ENCODE measurements around the gene EDC4.

The EDC4 gene

GRCh38 chr16:67873435-67874370 is 851 bp downstream of the EDC4 start:
- DNase-seq (ENCODE audit: insufficient read length, low spot score) = no peak
- FAIRE-seq = no peak

DNA sequence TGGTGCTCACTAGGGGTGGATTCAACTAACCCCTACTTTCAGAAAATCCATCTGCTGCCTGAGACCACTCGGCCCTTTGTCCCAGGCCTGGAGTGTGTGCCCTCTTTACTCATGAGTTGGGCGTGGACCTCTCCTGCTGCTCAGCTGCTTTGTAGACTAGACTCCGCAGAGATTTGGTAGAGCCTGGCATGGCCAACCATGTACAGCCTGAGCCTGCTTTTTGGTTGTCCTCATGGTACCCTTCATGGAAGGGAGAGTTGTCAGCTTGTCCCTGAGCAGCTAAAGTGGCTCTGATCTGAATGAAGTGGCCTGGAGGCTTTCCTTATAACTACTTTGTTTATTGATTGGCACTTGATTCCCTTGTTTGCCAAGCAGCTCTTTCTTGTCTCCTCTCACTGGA is 1.5 kb downstream of the EDC4 start:
- DNase-seq (ENCODE audit: insufficient read length, low spot score) (no peak), FAIRE-seq (no peak)

GRCh38 chr16:67877064-67877463 is 4.2 kb downstream of the EDC4 start:
- DNase-seq (ENCODE audit: insufficient read length, low spot score) (no peak), FAIRE-seq (no peak)

GRCh38 chr16:67878232-67878631 is 5.4 kb downstream of the EDC4 start:
- no peak for DNase-seq (ENCODE audit: insufficient read length, low spot score)
- FAIRE-seq = no peak

DNA sequence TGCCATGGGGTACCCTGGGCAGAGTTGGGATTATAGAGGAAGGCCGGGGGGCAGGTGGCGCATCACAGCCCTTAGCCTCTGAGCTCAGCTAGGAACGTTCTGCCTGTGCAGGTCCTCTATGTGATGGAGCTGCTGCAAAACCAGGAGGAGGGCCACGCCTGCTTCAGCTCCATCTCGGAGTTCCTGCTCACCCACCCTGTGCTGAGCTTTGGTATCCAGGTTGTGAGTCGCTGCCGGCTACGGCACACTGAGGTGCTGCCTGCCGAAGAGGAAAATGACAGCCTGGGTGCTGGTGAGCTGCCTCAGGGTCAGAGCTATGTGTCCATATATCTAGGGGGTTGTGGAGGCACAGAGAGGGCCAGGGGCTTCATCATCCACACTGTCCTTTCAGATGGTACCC is 6.0 kb downstream of the EDC4 start:
- DNase-seq (ENCODE audit: insufficient read length, low spot score) = no peak
- FAIRE-seq = no peak

DNA sequence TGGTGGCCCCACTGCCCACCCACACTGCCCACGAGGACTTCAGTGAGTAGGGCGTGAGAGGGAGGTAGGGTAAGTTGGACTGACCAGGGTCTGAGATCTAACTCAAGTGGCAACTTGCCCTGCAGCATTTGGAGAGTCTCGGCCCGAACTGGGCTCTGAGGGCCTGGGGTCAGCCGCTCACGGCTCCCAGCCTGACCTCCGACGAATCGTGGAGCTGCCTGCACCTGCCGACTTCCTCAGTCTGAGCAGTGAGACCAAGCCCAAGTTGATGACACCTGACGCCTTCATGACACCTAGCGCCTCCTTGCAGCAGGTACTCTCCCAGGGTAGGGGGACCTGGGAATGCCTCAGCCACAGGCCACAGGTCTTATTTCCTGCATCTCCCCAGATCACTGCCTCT is 6.6 kb downstream of the EDC4 start:
- FAIRE-seq (no peak), DNase-seq (ENCODE audit: insufficient read length, low spot score) (no peak)

GRCh38 chr16:67879936-67880335 is 7.1 kb downstream of the EDC4 start:
- DNase-seq (ENCODE audit: insufficient read length, low spot score) (no peak), FAIRE-seq (no peak)

DNA sequence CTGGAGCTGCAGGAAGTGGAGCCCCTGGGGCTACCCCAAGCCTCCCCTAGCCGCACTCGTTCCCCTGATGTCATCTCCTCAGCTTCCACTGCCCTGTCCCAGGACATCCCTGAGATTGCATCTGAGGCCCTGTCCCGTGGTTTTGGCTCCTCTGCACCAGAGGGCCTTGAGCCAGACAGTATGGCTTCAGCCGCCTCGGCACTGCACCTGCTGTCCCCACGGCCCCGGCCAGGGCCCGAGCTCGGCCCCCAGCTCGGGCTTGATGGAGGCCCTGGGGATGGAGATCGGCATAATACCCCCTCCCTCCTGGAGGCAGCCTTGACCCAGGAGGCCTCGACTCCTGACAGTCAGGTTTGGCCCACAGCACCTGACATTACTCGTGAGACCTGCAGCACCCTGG is 7.7 kb downstream of the EDC4 start:
- FAIRE-seq (no peak), DNase-seq (ENCODE audit: insufficient read length, low spot score) (no peak)

- FAIRE-seq = no peak
Measured at GRCh38 chr16:67881621-67882161, 8.8 kb downstream of the EDC4 start.

GRCh38 chr16:67882374-67883145 is 9.7 kb downstream of the EDC4 start:
- DNase-seq (ENCODE audit: insufficient read length, low spot score) (no peak), FAIRE-seq (peak; percentile 20)

More at GRCh38 chr16:67881621-67882161, 8.8 kb downstream of the EDC4 start:
- no peak for DNase-seq (ENCODE audit: insufficient read length, low spot score)

DNA sequence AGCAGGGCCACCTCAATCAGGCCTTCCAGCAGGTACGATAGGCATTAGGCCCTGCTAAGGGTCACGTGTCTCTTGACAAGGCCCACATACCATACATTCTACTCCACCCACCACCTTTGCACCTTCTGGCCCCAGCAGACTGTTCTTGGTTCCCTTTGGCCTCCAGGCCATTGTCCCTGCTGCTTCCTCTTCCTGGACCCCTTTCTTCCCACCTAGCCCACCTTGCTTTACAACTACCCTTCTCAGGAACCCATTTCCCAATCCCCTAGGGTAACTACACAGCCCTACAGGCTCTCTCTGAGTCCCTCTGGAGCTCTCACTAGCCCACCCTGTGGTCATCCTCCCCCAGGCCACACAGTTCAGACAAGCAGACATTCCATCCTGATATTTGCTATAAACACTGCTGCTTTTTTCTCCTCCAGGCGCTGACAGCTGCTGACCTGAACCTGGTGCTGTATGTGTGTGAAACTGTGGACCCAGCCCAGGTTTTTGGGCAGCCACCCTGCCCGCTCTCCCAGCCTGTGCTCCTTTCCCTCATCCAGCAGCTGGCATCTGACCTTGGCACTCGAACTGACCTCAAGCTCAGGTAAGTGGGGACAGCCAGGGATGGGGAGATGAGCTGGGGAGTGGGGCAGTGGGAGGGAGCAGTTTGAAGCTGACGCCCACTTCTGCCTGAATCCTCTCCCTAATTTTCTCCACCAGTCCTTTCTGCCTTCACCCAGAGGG is 10.5 kb downstream of the EDC4 start:
- FAIRE-seq (no peak), DNase-seq (ENCODE audit: insufficient read length, low spot score) (peak; percentile 71)

DNA sequence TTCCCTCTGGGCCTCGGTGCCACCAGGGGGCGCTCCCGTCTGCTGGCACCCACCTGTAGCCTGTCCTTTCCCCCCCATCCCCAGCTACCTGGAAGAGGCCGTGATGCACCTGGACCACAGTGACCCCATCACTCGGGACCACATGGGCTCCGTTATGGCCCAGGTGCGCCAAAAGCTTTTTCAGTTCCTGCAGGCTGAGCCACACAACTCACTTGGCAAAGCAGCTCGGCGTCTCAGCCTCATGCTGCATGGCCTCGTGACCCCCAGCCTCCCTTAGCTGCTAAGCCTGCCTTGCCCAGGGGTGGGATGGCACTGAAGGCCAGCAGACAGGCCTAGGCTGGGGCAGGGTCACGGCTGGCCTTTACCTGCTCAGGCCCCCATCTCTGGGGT is 11.0 kb downstream of the EDC4 start:
- DNase-seq (ENCODE audit: insufficient read length, low spot score) (no peak), FAIRE-seq (peak; percentile 76)

- peak; percentile 61 for DNase-seq (ENCODE audit: insufficient read length, low spot score)
- FAIRE-seq = peak; percentile 92
Measured at GRCh38 chr16:67884684-67885083, 11.8 kb downstream of the EDC4 start, which contains the start of gene NRN1L. Gene NRN1L, plus strand, starts transcription at chr16:67884885. Its CDS starts 19 bp downstream, at chr16:67884904.

- no peak for FAIRE-seq
Measured at GRCh38 chr16:67885545-67885944, 12.7 kb downstream of the EDC4 start.

DNA sequence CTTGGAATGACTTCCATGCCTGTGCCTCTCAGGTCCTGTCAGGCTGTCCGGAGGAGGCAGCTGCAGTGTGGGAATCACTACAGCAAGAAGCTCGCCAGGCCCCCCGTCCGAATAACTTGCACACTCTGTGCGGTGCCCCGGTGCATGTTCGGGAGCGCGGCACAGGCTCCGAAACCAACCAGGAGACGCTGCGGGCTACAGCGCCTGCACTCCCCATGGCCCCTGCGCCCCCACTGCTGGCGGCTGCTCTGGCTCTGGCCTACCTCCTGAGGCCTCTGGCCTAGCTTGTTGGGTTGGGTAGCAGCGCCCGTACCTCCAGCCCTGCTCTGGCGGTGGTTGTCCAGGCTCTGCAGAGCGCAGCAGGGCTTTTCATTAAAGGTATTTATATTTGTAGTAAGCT is 13.1 kb downstream of the EDC4 start:
- no peak for FAIRE-seq
- no peak for DNase-seq (ENCODE audit: insufficient read length, low spot score)

More at GRCh38 chr16:67885545-67885944, 12.7 kb downstream of the EDC4 start:
- no peak for DNase-seq (ENCODE audit: insufficient read length, low spot score)

- FAIRE-seq = no peak
- DNase-seq (ENCODE audit: insufficient read length, low spot score) = no peak
Measured at GRCh38 chr16:67886387-67886786, 13.5 kb downstream of the EDC4 start.

DNA sequence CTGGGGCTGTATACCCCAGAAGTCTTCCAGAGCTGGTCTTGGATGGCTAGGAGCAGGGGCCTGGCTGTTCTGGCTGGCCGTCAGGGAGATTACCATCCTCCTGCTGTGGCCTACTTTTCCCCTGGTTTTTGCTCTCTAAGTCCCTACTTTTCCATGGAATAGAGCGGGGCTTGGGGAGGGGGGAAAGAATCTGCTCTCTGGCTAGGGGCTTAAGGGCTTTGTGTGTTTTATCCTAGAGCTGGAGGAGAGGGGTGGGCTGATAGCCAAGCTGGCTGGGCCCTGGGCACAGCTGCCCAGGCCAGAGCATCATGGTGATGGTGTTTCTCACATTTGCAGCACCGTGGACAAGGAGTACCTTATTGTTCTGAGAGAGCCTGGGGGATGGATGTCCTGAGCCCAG is 15.5 kb downstream of the EDC4 start:
- FAIRE-seq (no peak), DNase-seq (ENCODE audit: insufficient read length, low spot score) (no peak)

GRCh38 chr16:67892375-67892774 is 19.5 kb downstream of the EDC4 start:
- no peak for FAIRE-seq
- no peak for DNase-seq (ENCODE audit: insufficient read length, low spot score)

GRCh38 chr16:67892899-67893742 is 20.3 kb downstream of the EDC4 start, which contains the start of gene PSKH1:
Gene PSKH1, plus strand, starts transcription at chr16:67893254. Its CDS starts 15,496 bp downstream, at chr16:67908750.
- DNase-seq (ENCODE audit: insufficient read length, low spot score) = peak; percentile 99
- no peak for FAIRE-seq
